Fibroblast of skin of left quadriceps (primary cell): ENCODE data around the gene PLEKHA1.
A peak's percentile ranks its signal among the peaks of the same experiment; 100 is the strongest.

ENCODE experiments used
- DNase-seq, 2 experiments: peaks; one replicate each; pipeline ENCODE4 v3.0.0-alpha.2; 2013; ENCODE audit warnings: low read depth in 2 of 2

Gene PLEKHA1

GRCh38 chr10:122374237-122374858 lies at the start of gene PLEKHA1:
Gene PLEKHA1, plus strand, starts transcription at chr10:122374708. Its CDS starts 18,493 bp downstream, at chr10:122393201.
- DNase-seq: peak; percentile 86 to 91

GRCh38 chr10:122325235-122325634 lies 49.3 kb upstream of the PLEKHA1 start:
- DNase-seq: no peak

- no peak for DNase-seq
These were observed 48.1 kb upstream of the PLEKHA1 start for GRCh38 chr10:122326385-122326784.

GRCh38 chr10:122326806-122327205 lies 47.7 kb upstream of the PLEKHA1 start:
- no peak for DNase-seq

GRCh38 chr10:122327237-122328206 lies 47.0 kb upstream of the PLEKHA1 start:
- DNase-seq: no peak

- DNase-seq: no peak
These were observed 45.8 kb upstream of the PLEKHA1 start for GRCh38 chr10:122328676-122329075.

GRCh38 chr10:122329416-122329815 lies 45.1 kb upstream of the PLEKHA1 start:
- DNase-seq: no peak

GRCh38 chr10:122331100-122331499 lies 43.4 kb upstream of the PLEKHA1 start:
- no peak for DNase-seq

GRCh38 chr10:122331615-122332446 lies 42.7 kb upstream of the PLEKHA1 start:
- no peak for DNase-seq

- no peak for DNase-seq
These were observed 41.5 kb upstream of the PLEKHA1 start for GRCh38 chr10:122333037-122333436.

- no peak for DNase-seq
These were observed 38.2 kb upstream of the PLEKHA1 start for GRCh38 chr10:122336332-122336731.

- no peak for DNase-seq
These were observed 37.5 kb upstream of the PLEKHA1 start for GRCh38 chr10:122336961-122337360.

- DNase-seq: no peak
These were observed 35.7 kb upstream of the PLEKHA1 start for GRCh38 chr10:122338609-122339441.

GRCh38 chr10:122341141-122341810 lies 33.2 kb upstream of the PLEKHA1 start:
- peak; percentile 11 to 13 for DNase-seq

GRCh38 chr10:122342293-122343134 lies 32.0 kb upstream of the PLEKHA1 start:
- DNase-seq: peak; percentile 17 to 30

- no peak for DNase-seq
These were observed 31.2 kb upstream of the PLEKHA1 start for GRCh38 chr10:122343135-122343800.

GRCh38 chr10:122343936-122344335 lies 30.6 kb upstream of the PLEKHA1 start:
- no peak for DNase-seq

GRCh38 chr10:122344741-122345258 lies 29.7 kb upstream of the PLEKHA1 start:
- no peak for DNase-seq
